GM13976 (cell line): Measurements from ENCODE around the gene MTG2.

ENCODE experiments used
- DNase-seq: peaks from one replicate; pipeline ENCODE4 v3.0.0; 2012; ENCODE audit warnings: low spot score
- in situ Hi-C: fragments of 300-500 bp; cut with MboI; formaldehyde crosslinking; loops from one replicate; pipeline ENCODE4 v1.12.0; 2022; ENCODE audit warnings: low sequenced_read_pairs, mixed read lengths, inconsistent platforms; ENCODE audit not compliant: unreplicated experiment
- TF ChIP-seq, protein P1 (sequence below): IDR thresholded peaks from 2 replicates; pipeline ENCODE4 v1.5.1; 2012; ENCODE audit warnings: borderline replicate concordance, mild to moderate bottlenecking; ENCODE audit not compliant: insufficient read depth; ENCODE audit errors: extremely low read depth, missing control alignments, control extremely low read depth

Gene MTG2

GRCh38 chr20:62208795-62209755, 26.2 kb downstream of the MTG2 start:
- DNase-seq, result no peak
- TF ChIP-seq, protein P1, sequence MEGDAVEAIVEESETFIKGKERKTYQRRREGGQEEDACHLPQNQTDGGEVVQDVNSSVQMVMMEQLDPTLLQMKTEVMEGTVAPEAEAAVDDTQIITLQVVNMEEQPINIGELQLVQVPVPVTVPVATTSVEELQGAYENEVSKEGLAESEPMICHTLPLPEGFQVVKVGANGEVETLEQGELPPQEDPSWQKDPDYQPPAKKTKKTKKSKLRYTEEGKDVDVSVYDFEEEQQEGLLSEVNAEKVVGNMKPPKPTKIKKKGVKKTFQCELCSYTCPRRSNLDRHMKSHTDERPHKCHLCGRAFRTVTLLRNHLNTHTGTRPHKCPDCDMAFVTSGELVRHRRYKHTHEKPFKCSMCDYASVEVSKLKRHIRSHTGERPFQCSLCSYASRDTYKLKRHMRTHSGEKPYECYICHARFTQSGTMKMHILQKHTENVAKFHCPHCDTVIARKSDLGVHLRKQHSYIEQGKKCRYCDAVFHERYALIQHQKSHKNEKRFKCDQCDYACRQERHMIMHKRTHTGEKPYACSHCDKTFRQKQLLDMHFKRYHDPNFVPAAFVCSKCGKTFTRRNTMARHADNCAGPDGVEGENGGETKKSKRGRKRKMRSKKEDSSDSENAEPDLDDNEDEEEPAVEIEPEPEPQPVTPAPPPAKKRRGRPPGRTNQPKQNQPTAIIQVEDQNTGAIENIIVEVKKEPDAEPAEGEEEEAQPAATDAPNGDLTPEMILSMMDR, result no peak
- in situ Hi-C loops, result no loop called here

- in situ Hi-C loops, result no loop called here
- no peak for DNase-seq
- TF ChIP-seq, protein P1, result no peak
These were observed 27.1 kb downstream of the MTG2 start for GRCh38 chr20:62209850-62210495.

DNA sequence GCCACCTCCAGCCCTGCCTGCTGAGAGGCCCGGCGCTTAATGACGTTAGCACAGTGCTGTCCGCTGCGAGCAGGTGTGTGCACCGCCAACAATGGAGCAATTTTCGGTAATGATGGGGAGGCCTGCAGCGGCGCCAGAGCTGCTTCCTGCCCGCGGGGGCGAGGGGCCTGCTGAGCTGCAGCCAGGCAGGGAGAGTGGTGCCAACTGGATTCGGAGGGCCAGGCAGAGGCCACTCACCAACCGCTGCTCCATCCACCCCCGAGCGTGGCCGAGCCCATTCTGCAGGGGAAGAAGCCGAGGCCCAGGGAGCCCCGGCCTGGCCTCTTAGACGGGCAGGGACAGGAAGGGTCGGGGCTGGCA, 27.6 kb downstream of the MTG2 start:
- in situ Hi-C loops, result no loop called here
- no peak for DNase-seq
- TF ChIP-seq, protein P1, result no peak

DNA sequence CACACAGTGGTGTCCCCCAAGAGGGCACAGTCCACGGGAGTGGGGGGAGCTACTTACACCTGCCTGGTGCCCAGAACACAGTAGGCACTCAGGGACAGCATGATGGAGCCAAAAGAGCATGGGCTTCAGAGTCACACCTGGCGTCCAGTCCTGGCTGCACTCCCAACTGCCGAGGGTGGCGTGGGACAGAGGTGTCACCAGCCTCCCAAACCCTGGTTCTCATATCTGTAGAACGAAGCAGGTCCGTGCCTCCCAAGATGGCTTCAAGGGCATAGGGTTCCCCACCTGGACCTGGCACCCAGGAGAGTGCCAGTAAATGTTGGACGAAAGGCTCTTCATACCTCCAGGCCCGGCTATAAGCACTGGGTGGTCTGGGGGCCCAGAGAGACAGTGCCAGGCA, 28.4 kb downstream of the MTG2 start:
- in situ Hi-C loops, result no loop called here
- no peak for DNase-seq
- TF ChIP-seq, protein P1, result no peak

GRCh38 chr20:62211769-62212288, 29.0 kb downstream of the MTG2 start:
- TF ChIP-seq, protein P1, result no peak
- in situ Hi-C loops, result no loop called here
- no peak for DNase-seq

DNA sequence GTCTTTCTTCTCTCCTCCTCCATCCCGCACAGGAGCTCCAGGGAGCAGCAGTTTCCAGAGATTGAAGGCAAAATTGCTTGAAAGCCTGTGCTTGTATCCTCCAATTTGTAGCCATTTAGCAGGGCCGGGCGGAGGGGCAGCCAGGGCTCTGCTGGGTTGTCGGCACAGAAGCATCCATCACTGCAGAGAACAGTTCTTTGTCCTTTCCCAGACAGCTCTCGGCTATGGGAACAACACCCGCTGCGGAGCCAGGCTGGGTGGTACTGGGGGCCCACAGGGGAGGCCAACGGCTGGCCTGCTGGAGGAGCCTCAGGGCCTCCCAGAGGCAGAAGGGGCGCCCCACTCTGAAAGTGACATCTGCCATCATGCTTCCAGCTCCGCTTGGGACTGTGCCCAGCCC, 29.5 kb downstream of the MTG2 start:
- TF ChIP-seq, protein P1, result no peak
- no peak for DNase-seq
- in situ Hi-C loops, result no loop called here
